GM03348 (cell line): ENCODE measurements around the gene C1orf174.

Experiments used
- DNase-seq: peaks from one replicate; pipeline ENCODE4 v3.0.0; 2012; ENCODE audit warnings: low spot score

C1orf174 gene

DNA sequence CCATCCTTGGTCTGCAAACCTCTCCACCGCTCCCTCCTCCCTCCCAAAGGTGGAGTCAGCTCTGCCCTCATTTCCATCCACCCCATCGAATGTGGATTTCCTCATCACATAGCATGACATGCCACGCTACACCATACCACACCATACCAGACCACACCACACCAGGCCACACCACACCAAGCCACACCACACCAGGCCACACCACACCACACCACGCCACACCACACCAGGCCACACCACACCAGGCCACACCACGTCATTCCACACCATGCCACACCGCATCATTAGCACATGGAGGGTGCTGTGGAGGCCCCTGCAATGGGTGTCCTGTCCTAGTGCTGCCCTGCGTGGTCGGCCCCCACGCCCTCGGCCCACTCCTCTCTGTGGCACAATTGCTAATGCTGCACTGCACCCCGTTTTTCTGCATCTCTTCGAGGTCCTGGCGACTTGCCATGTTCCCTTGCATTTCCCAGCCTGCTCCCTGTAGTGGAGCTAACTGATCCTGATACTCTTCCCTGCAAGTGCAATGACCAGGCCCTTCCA lies 31.5 kb downstream of the C1orf174 start:
- DNase-seq = no peak

DNA sequence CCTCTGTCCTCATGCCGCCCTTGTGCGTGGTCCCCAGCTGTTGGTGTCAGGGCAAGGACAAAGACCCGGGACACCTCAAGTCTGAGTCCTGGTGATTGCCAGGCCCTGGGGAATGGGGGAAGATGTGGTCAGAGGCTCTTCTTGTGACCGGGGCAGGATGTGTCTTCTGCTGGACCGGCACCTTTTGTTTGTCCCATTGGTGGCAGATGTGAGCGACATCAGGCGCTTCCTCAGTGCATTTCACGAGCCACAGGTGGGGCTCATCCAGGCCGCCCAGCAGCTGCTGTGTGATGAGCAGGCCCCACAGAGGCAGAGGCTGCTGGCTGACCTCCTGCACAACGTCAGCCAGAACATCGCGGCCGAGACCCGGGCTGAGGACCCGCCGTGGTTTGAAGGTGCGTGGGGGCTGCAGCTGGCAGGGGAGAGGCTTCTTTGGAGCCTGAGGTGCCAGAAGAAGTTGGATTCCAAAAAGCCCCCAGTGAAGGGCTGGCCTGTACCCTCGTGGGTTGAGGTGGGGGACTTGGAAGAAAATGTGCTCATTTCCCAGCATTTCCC lies 34.4 kb downstream of the C1orf174 start:
- no peak for DNase-seq

DNA sequence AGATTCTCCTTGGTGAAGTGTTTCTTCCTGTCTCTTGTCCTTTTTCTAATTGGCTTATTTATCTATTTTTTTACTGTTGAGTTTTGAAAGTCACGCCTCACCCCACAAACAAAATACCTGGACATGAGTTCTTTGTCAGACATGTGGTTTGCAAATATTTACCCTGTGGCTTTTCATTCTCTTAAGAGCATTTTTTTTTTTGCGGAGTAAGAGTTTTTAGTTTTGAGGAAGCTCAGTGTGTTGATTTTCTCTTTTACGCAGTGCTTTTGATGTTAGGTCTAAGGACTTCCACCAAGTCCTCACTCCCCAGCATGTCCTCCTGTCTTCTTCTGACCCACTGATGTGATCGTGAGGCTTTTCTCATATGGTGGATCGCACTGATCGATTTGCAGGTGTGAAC lies 35.2 kb downstream of the C1orf174 start:
- no peak for DNase-seq

DNA sequence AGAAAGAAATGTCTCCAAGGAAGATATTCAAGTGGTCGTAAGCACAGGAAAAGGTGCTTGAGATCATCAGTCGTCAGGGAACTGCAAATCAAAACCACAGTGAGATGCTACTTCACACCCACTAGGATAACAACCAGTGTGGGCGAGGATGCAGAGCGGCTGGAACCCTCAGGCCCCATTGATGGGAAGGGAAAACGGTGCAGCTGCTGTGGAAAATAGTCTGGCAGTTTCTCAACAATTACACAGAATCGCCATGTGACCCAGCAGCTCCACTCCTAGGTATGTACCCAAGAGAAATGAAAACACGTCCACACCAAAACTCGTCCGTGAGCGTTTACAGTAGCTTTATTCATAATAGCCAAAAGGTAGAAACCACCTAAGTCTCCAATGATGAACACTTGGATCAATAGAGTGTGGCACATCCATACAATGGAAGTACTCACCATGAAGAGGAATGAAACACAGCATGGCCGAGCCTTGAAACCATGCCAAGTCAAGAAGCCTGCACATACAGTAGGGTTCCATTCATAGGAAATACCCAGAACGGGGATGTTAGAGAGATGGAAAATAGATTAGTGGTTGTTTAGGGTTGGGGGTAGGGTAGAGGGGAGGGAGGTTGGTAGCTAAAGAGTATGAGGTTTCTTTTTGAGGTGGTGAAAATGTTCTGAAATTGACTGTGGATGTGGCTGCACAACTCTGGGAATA lies 36.7 kb downstream of the C1orf174 start:
- DNase-seq = no peak

DNA sequence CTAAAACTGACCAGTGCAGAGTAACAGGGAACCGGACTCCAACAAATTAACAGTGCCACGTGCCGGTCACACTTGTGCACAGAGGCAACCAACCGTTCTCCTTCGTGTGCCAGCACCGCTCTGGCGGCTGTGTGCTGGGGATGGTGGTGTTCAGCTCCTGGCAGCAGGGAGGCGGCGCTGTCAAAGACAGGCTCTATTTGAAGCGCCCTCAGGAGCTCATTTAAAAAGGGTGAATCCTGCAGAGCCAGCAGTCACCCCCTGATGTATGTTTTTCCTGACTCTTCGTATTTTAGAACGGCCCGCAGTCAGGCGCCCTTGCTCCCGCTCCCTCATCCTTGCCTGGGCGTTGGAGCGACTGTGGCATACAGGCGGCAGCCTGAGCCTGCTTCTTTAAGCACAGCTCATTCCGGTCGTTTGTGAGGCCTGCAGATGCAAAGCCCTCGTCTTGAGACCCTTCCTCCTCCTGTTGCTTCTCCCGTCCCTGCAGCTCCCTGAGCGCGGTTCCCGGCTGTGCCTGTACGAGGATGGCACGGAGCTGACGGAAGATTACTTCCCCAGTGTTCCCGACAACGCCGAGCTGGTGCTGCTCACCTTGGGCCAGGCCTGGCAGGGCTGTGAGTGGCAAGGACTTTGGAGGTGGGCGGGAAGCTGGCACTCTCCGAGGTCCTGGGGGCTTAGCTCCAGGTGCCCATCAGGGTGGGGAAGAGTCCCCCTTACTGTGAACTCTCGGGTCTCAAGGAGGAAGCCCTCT lies 41.7 kb downstream of the C1orf174 start:
- peak; percentile 74 for DNase-seq

DNA sequence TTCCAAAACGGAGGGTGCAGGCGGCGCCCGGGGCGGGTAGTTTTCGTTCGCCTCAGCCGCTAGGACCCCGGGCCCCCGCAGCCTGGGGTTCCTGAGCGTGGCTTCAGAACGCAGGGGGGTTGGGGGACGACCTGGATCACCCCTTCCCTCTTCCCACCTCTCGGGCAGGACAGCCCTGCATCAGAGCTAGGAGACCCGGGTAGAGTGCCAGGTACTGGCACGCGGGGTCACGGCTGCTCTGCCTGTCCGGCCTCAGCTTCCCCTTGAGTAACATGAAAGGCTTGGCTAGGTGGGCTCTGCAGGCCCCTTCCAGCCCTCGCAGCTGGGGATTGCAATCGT lies 42.3 kb downstream of the C1orf174 start:
- DNase-seq = no peak

DNA sequence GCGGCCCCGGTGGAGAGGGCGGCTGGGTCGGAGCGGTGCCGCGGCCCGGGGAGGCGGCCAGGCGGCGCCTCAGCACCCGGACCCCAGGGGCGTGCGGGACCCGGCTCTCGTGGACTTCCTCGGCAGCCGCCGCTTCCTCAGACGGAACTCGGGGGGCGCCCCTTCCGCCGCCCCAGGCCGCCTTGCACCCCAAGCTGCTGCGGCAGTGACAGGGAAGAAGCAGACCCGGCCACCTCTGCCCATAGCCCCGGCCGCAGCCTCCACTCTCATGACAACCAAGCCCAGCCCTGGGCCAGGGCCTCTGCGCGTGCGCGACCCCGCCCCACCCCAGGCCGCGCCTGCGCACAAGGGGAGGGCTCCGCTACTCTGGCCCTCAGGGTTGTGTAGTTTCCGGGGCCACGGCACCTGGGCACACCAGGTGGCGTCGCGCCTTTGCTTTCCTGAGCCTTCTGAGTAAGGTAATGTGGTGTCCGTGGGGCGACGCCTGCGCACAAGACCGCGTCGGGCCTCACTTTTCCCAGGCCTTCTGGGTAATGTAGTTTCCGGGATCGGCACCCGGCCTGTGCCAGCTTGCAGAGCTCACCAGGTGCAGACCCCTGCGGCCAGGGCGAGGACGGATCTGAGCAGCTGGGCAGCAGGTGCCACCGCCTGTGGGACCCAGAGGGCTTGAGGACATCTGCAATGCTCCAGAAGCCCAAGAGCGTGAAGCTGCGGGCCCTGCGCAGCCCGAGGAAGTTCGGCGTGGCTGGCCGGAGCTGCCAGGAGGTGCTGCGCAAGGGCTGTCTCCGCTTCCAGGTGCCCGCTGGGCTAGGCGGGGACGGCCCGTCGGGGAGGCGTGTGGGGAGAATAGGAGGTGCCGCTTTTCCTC lies 42.9 kb downstream of the C1orf174 start, which contains the start of the genes CEP104 and DFFB:
Gene CEP104, minus strand, starts transcription at position 289 of the 868 bp plus-strand sequence. CDS start 4,804 bp downstream, outside the sequence.
Gene DFFB, plus strand, starts transcription at position 554 of the 868 bp plus-strand sequence. Its CDS starts 128 bp downstream, at position 682.
- peak; percentile 100 for DNase-seq

DNA sequence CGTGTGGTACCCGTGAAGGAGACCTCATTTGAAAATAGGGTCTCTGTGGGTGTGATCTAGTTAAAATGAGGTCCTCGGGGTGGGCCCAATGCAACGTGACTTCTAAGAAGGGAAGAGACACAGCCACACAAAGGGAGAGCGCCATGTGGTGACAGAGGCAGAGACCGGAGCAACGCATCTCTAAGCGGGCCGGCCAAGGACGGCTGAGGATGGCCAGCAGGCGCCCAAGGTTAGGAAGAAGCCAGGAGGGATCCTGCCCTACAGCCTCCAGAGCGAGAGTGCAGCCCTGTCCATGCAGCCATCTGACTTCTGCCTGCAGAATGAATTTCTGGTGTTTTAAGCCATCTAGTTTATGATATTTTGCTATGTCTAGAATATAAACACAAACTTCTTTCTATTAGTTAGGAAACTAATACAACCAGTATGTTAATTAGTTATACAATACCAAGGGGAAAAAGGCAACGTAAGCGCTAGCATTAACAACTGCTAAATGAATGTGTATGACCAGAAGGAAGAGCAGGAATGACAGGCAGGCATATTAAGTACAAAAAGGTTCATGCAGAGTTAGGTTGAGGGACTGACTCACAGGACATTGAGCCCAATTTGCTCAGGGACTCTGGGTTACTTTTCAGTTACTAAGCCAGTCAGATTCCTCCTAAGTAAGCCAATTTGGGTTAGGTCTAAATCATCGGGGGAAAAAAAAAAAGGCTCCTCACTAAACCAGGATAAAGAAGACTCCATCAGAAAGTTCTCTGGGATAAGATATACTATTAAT lies 47.2 kb downstream of the C1orf174 start:
- DNase-seq = no peak

DNA sequence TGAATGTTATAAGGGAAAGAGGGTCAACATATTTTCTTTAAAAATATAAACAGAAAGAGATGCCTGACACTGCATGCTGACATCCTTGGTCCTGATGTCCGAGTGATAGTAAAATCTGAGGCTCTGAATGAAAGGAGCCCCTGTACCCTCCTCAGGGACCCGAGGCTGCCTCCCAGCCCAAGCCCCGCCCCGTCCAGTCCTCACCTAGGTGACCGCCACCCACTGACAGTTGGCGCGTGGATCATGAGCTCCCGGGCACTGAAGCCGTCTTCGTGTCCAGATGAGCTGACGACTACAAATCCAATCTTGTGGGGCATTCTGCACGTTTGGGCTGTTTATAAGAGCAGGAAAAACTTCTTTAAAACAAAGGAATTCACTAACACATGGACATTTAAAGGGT lies 48.0 kb downstream of the C1orf174 start:
- no peak for DNase-seq

DNA sequence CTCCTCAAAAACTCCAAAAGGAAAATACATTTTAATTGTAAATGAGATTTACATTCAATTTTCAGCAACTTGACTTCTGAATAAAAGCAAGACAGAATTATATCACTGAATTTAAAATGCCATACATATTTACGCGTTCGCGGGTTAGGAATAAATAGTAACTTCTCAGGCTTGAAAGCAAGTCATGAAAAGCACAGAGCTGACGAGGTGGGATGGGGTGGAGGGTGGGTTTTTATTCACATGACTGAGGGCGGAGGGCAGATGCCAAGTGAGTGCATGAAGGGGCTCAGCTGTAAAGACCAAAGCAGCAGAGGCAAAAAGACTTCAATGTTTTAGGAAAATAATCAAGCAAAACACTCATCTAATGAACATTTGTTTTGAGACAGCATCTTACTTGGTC lies 48.8 kb downstream of the C1orf174 start:
- DNase-seq = no peak

DNA sequence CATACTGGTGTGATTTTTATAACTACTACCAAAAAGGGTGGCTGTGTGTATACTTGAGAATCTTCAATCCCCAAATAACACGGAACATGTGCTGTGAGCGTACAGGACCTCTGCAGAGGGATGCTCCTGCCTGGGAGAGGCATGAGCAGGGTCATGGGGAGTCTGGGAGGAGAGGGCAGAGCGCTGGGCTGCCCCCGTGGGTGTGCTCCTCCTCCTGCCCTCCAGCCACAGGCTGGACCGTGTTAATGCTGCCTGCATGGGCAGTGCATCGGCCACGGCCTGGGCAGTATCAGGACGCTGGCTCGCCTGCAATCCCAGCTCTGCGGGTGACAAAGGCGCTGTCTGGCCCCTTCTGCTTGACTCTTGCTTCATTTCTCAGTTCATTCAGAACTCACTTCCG lies 49.2 kb downstream of the C1orf174 start:
- no peak for DNase-seq

DNA sequence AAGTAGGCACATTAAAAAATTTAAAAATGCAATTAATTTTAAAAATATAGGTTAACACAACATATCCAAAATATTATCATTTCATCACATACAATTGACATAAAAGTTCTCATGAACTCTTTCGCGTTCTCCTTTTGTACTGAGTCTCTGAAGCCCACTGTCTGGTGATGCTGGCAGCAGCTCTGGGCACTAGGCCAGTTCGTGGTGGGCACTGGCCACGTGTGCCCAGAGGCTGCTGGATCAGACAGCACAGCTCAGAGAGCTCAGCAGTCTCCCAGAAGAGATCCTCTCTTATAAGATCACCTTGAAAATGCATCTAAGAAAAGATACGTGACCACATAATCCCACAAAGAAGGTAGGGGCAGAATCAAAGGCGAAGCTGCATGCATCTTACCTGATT lies 53.0 kb downstream of the C1orf174 start:
- DNase-seq = no peak

DNA sequence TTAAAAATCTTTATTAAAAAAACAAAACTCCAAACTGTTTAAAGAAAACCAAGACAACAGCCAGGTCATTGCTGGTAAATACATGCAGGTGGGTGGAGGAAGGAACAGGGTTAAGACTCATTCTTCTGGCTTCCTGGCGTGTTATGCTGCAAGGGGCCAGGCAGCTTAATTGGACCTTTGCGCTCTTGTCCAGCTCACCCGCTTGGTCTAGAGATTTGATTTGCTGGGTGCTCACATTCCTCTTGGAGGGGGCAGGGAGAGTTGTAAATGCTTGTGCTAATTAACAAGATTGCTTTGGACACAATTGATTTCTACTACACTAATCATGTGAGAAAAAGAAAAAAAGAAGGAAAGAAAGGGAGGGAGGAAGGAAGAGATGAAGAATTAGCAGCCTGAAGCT lies 53.5 kb downstream of the C1orf174 start:
- DNase-seq = no peak

DNA sequence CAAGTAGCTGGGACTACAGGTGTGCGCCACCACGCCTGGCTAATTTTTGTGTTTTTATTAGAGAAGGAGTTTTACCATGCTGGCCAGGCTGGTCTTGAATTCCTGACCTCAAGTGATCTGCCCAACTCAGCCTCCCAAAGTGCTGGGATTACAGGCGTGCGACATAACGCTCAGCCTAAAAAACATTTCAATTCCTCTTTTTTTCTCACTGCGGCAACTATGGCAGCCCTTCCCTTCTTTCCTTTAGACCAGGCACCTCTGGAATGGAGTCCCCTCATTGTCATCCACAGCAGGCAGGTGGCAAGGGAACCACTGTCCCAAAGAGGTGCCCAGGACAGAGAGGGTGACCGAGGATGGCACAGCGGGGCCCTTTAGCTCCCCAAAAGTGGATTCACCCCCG lies 57.2 kb downstream of the C1orf174 start:
- no peak for DNase-seq

DNA sequence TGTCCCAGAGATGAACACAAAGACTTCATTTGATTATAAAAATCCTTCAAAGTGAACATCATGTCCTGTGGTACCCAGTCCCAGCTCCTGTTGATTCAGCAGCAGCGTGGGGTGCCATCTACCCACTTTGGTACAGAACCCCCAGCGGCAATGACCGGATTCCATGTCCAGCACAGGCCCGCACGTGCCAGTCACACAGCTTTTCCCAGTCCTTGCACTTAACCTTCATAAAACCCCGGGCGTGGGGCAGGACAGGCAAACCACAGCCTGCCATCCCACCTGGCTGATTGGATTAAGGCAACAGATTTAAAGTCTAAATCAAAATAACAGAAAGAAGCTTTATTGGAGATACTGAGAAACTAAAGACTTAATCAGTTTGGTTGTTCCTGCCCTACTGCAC lies 58.6 kb downstream of the C1orf174 start:
- DNase-seq = no peak
